GM12878 (cell line): ENCODE data around the gene IRX1. TPM values are rescaled to one million over a fixed set of nuclear protein-coding genes. Genes with fewer than 3 reads are reported as not detected.

Source experiments
- ATAC-seq: fragments of 200-7000 bp; cut with Tn5 transposase; 3 replicates; pipeline ENCODE4 v1.9.1; 2020; ENCODE audit warnings: mild to moderate bottlenecking, moderate library complexity
- BruUV-seq: library from RNA; stranded (reverse); fragments of 400-500 nt; replicated peaks from 2 replicates; lab custom pipeline; 2021; lab: Mats Ljungman, UMichigan
- CTCF ChIA-PET: fragments of 300-600 bp; sonication (Branson Sonifier 250); formaldehyde crosslinking; extraction: SDS; loops from one replicate; lab custom pipeline; 2021; ENCODE audit warnings: inconsistent platforms; lab: Yijun Ruan, JAX
- POLR2A ChIA-PET: fragments of 350-600 bp; formaldehyde crosslinking; extraction: SDS; loops from one replicate; lab custom pipeline; 2021; ENCODE audit warnings: inconsistent platforms; lab: Charles Lee
- RAD21 ChIA-PET: fragments of 300-600 bp; sonication (Branson Sonifier 250); formaldehyde crosslinking; loops from one replicate; lab custom pipeline; 2023; ENCODE audit warnings: antibody characterized with exemption; ENCODE audit not compliant: unreplicated experiment; lab: Charles Lee
- SMC1A ChIA-PET: fragments of 300-600 bp; sonication (Branson Sonifier 250); formaldehyde crosslinking; loops from one replicate; lab custom pipeline; 2023; ENCODE audit not compliant: unreplicated experiment, uncharacterized antibody; lab: Charles Lee
- DNase-seq: peaks from one replicate; pipeline ENCODE4 v3.0.0-alpha.2; 2011; ENCODE audit warnings: low read depth, low spot score
- FAIRE-seq: peaks from 3 replicates; lab custom pipeline; 2011; peaks lifted over from hg19 to GRCh38; lab: Jason Lieb, UNC
- H2AFZ ChIP-seq: 2 replicates; pipeline ENCODE4 v1.6.0; 2011; ENCODE audit warnings: low read depth, low read length, control low read depth; ENCODE audit not compliant: control insufficient read depth
- H3K27ac ChIP-seq: 2 replicates; pipeline ENCODE4 v1.5.1; 2011; ENCODE audit warnings: control low read depth; ENCODE audit not compliant: control insufficient read depth, insufficient read depth
- H3K27me3 ChIP-seq, 2 experiments: replicated peaks in 1 of 2; 2 replicates each; pipeline versions ENCODE4 v1.6.0 to v1.6.1; 2011; ENCODE audit warnings: low read length in 1 of 2; ENCODE audit not compliant: control insufficient read depth in 2 of 2, insufficient read depth in 2 of 2
- H3K36me3 ChIP-seq, 2 experiments: 2 replicates each; pipeline ENCODE4 v1.5.1; 2011; ENCODE audit warnings: low read length in 1 of 2; ENCODE audit not compliant: control insufficient read depth in 2 of 2, insufficient read depth in 2 of 2
- H3K4me1 ChIP-seq: 2 replicates; pipeline ENCODE4 v1.6.1; 2011; ENCODE audit warnings: mild to moderate bottlenecking, low read length, moderate library complexity, mixed read lengths; ENCODE audit not compliant: control insufficient read depth, insufficient read depth
- H3K4me2 ChIP-seq: 2 replicates; pipeline ENCODE4 v1.6.0; 2011; ENCODE audit warnings: control low read depth; ENCODE audit not compliant: control insufficient read depth, insufficient read depth
- H3K4me3 ChIP-seq: fragments of 200-600 bp; sonication (generic); 2 replicates; pipeline ENCODE4 v1.5.1; 2016
- H3K79me2 ChIP-seq: 2 replicates; pipeline ENCODE4 v1.6.0; 2011; ENCODE audit warnings: low read length; ENCODE audit not compliant: control insufficient read depth, insufficient read depth
- H3K9ac ChIP-seq: 2 replicates; pipeline ENCODE4 v1.8.0; 2011; ENCODE audit warnings: low read length, control low read depth, mixed read lengths; ENCODE audit not compliant: control insufficient read depth, insufficient read depth
- H3K9me3 ChIP-seq: replicated peaks from 3 replicates; pipeline ENCODE4 v1.5.1; 2011; ENCODE audit warnings: mild to moderate bottlenecking, low read length; ENCODE audit not compliant: control insufficient read depth, insufficient read depth
- H4K20me1 ChIP-seq: 2 replicates; pipeline ENCODE4 v1.6.0; 2011; ENCODE audit not compliant: control insufficient read depth, insufficient read depth
- BHLHE40 ChIP-seq, 2 experiments: fragments of 450-650 bp in 1 of 2; IDR thresholded peaks; 2 replicates each; pipeline ENCODE4 v1.6.1; 2011 to 2017; ENCODE audit warnings: low read depth in 2 of 2, borderline replicate concordance in 1 of 2, improper control_type of control experiment in 1 of 2, low read length in 1 of 2, mild to moderate bottlenecking in 1 of 2
- CREM ChIP-seq: IDR thresholded peaks from 2 replicates; pipeline ENCODE4 v1.6.1; 2014; ENCODE audit warnings: antibody characterized with exemption, low read depth
- MXI1 ChIP-seq: fragments of 150-350 bp; IDR thresholded peaks from 2 replicates; pipeline ENCODE4 v1.6.1; 2011; ENCODE audit warnings: low read depth, mild to moderate bottlenecking, inconsistent platforms, low read length, improper control_type of control experiment
- MYB ChIP-seq: fragments of 150-350 bp; IDR thresholded peaks from 2 replicates; pipeline ENCODE4 v1.6.1; 2014; ENCODE audit warnings: mild to moderate bottlenecking, low read depth, low read length, borderline replicate concordance
- PAX5 ChIP-seq: IDR thresholded peaks from 2 replicates; pipeline ENCODE4 v1.6.1; 2011; ENCODE audit warnings: low read depth, low read length, borderline replicate concordance
- YY1 ChIP-seq: IDR thresholded peaks from 2 replicates; pipeline ENCODE4 v1.6.1; 2011; ENCODE audit warnings: low read depth, mild to moderate bottlenecking, low read length
- WGBS: methylation state at CpG from one replicate; pipeline ENCODE4 v1.1.6; 2016; ENCODE audit warnings: low lambda C conversion rate; ENCODE audit not compliant: insufficient replicate concordance, insufficient coverage; ENCODE audit errors: missing lambda C conversion rate; 5-methylcytosine and 5-hydroxymethylcytosine counted together
- in situ Hi-C: fragments of 300-500 bp; cut with MboI; formaldehyde crosslinking; loops from 9 replicates; pipeline ENCODE4 v1.14.3; 2018; ENCODE audit warnings: mixed read lengths
- intact Hi-C: fragments of 100-400 bp; cut with micrococcal nuclease; formaldehyde crosslinking; loops from one replicate; pipeline ENCODE4 v1.14.2; 2022; ENCODE audit not compliant: unreplicated experiment
- polyA plus RNA-seq, 11 experiments: library from polyadenylated mRNA; depleted of rRNA in 4 of 11; unstranded in 6 of 11; stranded (reverse) in 5 of 11; fragments of >200 nt; fragmentation: Nextera tagmentation in 4 of 11; fragmentation: Illumina TruSeq in 1 of 11; extraction: Ambion mirVana in 4 of 11; extraction: Trizol in 1 of 11; gene quantifications; 1 replicate in 1 of 11; 2 replicates in 10 of 11; pipeline versions ENCODE4 v1.2.1 to v1.2.3, GENCODE V29; 2011 to 2016; ENCODE audit warnings: inconsistent platforms in 2 of 11, missing spikeins in 2 of 11, low read depth in 1 of 11
- total RNA-seq, 4 experiments: library from RNA; depleted of rRNA in 3 of 4; stranded (reverse); fragments of >200 nt in 3 of 4; fragmentation: Illumina TruSeq in 1 of 4; extraction: Trizol in 1 of 4; gene quantifications; 2 replicates each; pipeline versions ENCODE4 v1.2.1 to v1.2.3, GENCODE V29; 2013 to 2021
- TF ChIP-seq, protein P1 (sequence below): fragments of 450-650 bp; formaldehyde crosslinking; IDR thresholded peaks from 2 replicates; pipeline ENCODE4 v1.4.0; 2022; ENCODE audit warnings: mild to moderate bottlenecking, moderate library complexity

Gene IRX1
- total and polyA plus RNA-seq, 10 of the 15 experiments (the other 5 are each of a cell fraction or from before 2014, with no cell fraction given) = not detected

GRCh38 chr5:3604501-3604900, 8.9 kb downstream of the IRX1 start:
- H3K9ac ChIP-seq = no peak overlapping the region
- RAD21 ChIA-PET = no interaction called here
- H3K27ac ChIP-seq = no peak overlapping the region
- H3K4me3 ChIP-seq = no peak overlapping the region
- no peaks in the 10 kb centered on the region for H3K27me3 ChIP-seq
- no peaks in the 10 kb centered on the region for H3K36me3 ChIP-seq
- DNase-seq (no peak), ATAC-seq (no peak), FAIRE-seq (no peak)
- H3K4me2 ChIP-seq = no peak overlapping the region
- intact Hi-C loops (no loop called here), in situ Hi-C loops (no loop called here)
- H4K20me1 ChIP-seq = no peaks in the 10 kb centered on the region
- CTCF ChIA-PET = interaction anchor here (0.6 kb wide), 1 partner anchor 29 kb away, joined by 3 read pairs; no protein-coding TSS in a partner anchor
- no peak overlapping the region for H2AFZ ChIP-seq
- no peak for TF ChIP-seq BHLHE40 (IDR thresholded peaks at IDR 0.05; ENCODE audit: borderline replicate concordance in 1 of 2, low read depth in 2 of 2, low read length in 1 of 2)
- no peak for TF ChIP-seq YY1
- TF ChIP-seq MXI1 = no peak
- no peak for TF ChIP-seq PAX5
- TF ChIP-seq, protein P1, sequence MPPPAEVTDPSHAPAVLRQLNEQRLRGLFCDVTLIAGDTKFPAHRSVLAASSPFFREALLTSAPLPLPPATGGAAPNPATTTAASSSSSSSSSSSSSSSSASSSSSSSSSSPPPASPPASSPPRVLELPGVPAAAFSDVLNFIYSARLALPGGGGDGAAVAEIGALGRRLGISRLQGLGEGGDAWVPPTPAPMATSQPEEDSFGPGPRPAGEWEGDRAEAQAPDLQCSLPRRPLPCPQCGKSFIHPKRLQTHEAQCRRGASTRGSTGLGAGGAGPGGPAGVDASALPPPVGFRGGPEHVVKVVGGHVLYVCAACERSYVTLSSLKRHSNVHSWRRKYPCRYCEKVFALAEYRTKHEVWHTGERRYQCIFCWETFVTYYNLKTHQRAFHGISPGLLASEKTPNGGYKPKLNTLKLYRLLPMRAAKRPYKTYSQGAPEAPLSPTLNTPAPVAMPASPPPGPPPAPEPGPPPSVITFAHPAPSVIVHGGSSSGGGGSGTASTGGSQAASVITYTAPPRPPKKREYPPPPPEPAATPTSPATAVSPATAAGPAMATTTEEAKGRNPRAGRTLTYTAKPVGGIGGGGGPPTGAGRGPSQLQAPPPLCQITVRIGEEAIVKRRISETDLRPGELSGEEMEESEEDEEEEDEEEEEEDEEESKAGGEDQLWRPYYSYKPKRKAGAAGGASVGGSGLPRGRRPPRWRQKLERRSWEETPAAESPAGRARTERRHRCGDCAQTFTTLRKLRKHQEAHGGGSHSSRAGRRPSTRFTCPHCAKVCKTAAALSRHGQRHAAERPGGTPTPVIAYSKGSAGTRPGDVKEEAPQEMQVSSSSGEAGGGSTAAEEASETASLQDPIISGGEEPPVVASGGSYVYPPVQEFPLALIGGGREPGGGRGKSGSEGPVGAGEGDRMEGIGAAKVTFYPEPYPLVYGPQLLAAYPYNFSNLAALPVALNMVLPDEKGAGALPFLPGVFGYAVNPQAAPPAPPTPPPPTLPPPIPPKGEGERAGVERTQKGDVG (CRISPR knock-in tag) = no peak
- TF ChIP-seq MYB = no peak
- TF ChIP-seq CREM = no peak
- 46% methylated on average over 9 of the region's 9 CpGs for WGBS
- H3K79me2 ChIP-seq = no peaks in the 10 kb centered on the region
- no peaks in the 10 kb centered on the region for H3K4me1 ChIP-seq
- SMC1A ChIA-PET = no interaction called here
- BruUV-seq = no TSS peak
- peaks cover 2% of the 10 kb centered on the region; the same call in 1 of the 3 replicates for H3K9me3 ChIP-seq
- POLR2A ChIA-PET = no interaction called here
